GM12878 (cell line): ENCODE measurements around the gene GPSM1. TPM values are rescaled to one million over a fixed set of nuclear protein-coding genes. Genes with fewer than 3 reads are reported as not detected.

Source experiments
- ATAC-seq: fragments of 200-7000 bp; cut with Tn5 transposase; 3 replicates; pipeline ENCODE4 v1.9.1; 2020; ENCODE audit warnings: mild to moderate bottlenecking, moderate library complexity
- BruUV-seq: library from RNA; stranded (reverse); fragments of 400-500 nt; replicated peaks from 2 replicates; lab custom pipeline; 2021; lab: Mats Ljungman, UMichigan
- CTCF ChIA-PET: fragments of 300-600 bp; sonication (Branson Sonifier 250); formaldehyde crosslinking; extraction: SDS; loops from one replicate; lab custom pipeline; 2021; ENCODE audit warnings: inconsistent platforms; lab: Yijun Ruan, JAX
- POLR2A ChIA-PET: fragments of 350-600 bp; formaldehyde crosslinking; extraction: SDS; loops from one replicate; lab custom pipeline; 2021; ENCODE audit warnings: inconsistent platforms; lab: Charles Lee
- RAD21 ChIA-PET: fragments of 300-600 bp; sonication (Branson Sonifier 250); formaldehyde crosslinking; loops from one replicate; lab custom pipeline; 2023; ENCODE audit warnings: antibody characterized with exemption; ENCODE audit not compliant: unreplicated experiment; lab: Charles Lee
- SMC1A ChIA-PET: fragments of 300-600 bp; sonication (Branson Sonifier 250); formaldehyde crosslinking; loops from one replicate; lab custom pipeline; 2023; ENCODE audit not compliant: unreplicated experiment, uncharacterized antibody; lab: Charles Lee
- DNase-seq: peaks from one replicate; pipeline ENCODE4 v3.0.0-alpha.2; 2011; ENCODE audit warnings: low read depth, low spot score
- FAIRE-seq: peaks from 3 replicates; lab custom pipeline; 2011; peaks lifted over from hg19 to GRCh38; lab: Jason Lieb, UNC
- H2AFZ ChIP-seq: 2 replicates; pipeline ENCODE4 v1.6.0; 2011; ENCODE audit warnings: low read depth, low read length, control low read depth; ENCODE audit not compliant: control insufficient read depth
- H3K27ac ChIP-seq: 2 replicates; pipeline ENCODE4 v1.5.1; 2011; ENCODE audit warnings: control low read depth; ENCODE audit not compliant: control insufficient read depth, insufficient read depth
- H3K27me3 ChIP-seq, 2 experiments: replicated peaks in 1 of 2; 2 replicates each; pipeline versions ENCODE4 v1.6.0 to v1.6.1; 2011; ENCODE audit warnings: low read length in 1 of 2; ENCODE audit not compliant: control insufficient read depth in 2 of 2, insufficient read depth in 2 of 2
- H3K36me3 ChIP-seq, 2 experiments: 2 replicates each; pipeline ENCODE4 v1.5.1; 2011; ENCODE audit warnings: low read length in 1 of 2; ENCODE audit not compliant: control insufficient read depth in 2 of 2, insufficient read depth in 2 of 2
- H3K4me1 ChIP-seq: 2 replicates; pipeline ENCODE4 v1.6.1; 2011; ENCODE audit warnings: mild to moderate bottlenecking, low read length, moderate library complexity, mixed read lengths; ENCODE audit not compliant: control insufficient read depth, insufficient read depth
- H3K4me2 ChIP-seq: 2 replicates; pipeline ENCODE4 v1.6.0; 2011; ENCODE audit warnings: control low read depth; ENCODE audit not compliant: control insufficient read depth, insufficient read depth
- H3K4me3 ChIP-seq: fragments of 200-600 bp; sonication (generic); 2 replicates; pipeline ENCODE4 v1.5.1; 2016
- H3K79me2 ChIP-seq: 2 replicates; pipeline ENCODE4 v1.6.0; 2011; ENCODE audit warnings: low read length; ENCODE audit not compliant: control insufficient read depth, insufficient read depth
- H3K9ac ChIP-seq: 2 replicates; pipeline ENCODE4 v1.8.0; 2011; ENCODE audit warnings: low read length, control low read depth, mixed read lengths; ENCODE audit not compliant: control insufficient read depth, insufficient read depth
- H3K9me3 ChIP-seq: replicated peaks from 3 replicates; pipeline ENCODE4 v1.5.1; 2011; ENCODE audit warnings: mild to moderate bottlenecking, low read length; ENCODE audit not compliant: control insufficient read depth, insufficient read depth
- H4K20me1 ChIP-seq: 2 replicates; pipeline ENCODE4 v1.6.0; 2011; ENCODE audit not compliant: control insufficient read depth, insufficient read depth
- BCL11A ChIP-seq: IDR thresholded peaks from 2 replicates; pipeline ENCODE4 v1.6.1; 2011; ENCODE audit warnings: low read depth, low read length
- BHLHE40 ChIP-seq, 2 experiments: fragments of 450-650 bp in 1 of 2; IDR thresholded peaks; 2 replicates each; pipeline ENCODE4 v1.6.1; 2011 to 2017; ENCODE audit warnings: low read depth in 2 of 2, borderline replicate concordance in 1 of 2, improper control_type of control experiment in 1 of 2, low read length in 1 of 2, mild to moderate bottlenecking in 1 of 2
- CREM ChIP-seq: IDR thresholded peaks from 2 replicates; pipeline ENCODE4 v1.6.1; 2014; ENCODE audit warnings: antibody characterized with exemption, low read depth
- EED ChIP-seq: sonication (generic); IDR thresholded peaks from 2 replicates; pipeline ENCODE4 v1.6.1; 2016; ENCODE audit warnings: antibody characterized with exemption, low read depth
- IKZF2 ChIP-seq, 2 experiments: fragments of 450-650 bp; IDR thresholded peaks; 2 replicates each; pipeline ENCODE4 v1.6.1; 2017; ENCODE audit warnings: mild to moderate bottlenecking in 2 of 2, moderate library complexity in 2 of 2
- IRF4 ChIP-seq: IDR thresholded peaks from 2 replicates; pipeline ENCODE4 v1.6.1; 2011; ENCODE audit warnings: low read depth, low read length
- MEF2A ChIP-seq: IDR thresholded peaks from 2 replicates; pipeline ENCODE4 v1.6.1; 2011; ENCODE audit warnings: low read depth, mild to moderate bottlenecking, low read length, moderate library complexity; ENCODE audit not compliant: insufficient read depth
- MXI1 ChIP-seq: fragments of 150-350 bp; IDR thresholded peaks from 2 replicates; pipeline ENCODE4 v1.6.1; 2011; ENCODE audit warnings: low read depth, mild to moderate bottlenecking, inconsistent platforms, low read length, improper control_type of control experiment
- NBN ChIP-seq: fragments of 450-650 bp; IDR thresholded peaks from 2 replicates; pipeline ENCODE4 v1.6.1; 2016
- POLR2A ChIP-seq: IDR thresholded peaks from 2 replicates; pipeline ENCODE4 v1.6.1; 2011; ENCODE audit warnings: low read depth, mild to moderate bottlenecking, low read length
- POLR2AphosphoS5 ChIP-seq: IDR thresholded peaks from 2 replicates; pipeline ENCODE4 v1.6.1; 2011; ENCODE audit warnings: mild to moderate bottlenecking, low read length, inconsistent platforms
- RAD51 ChIP-seq: fragments of 450-650 bp; IDR thresholded peaks from 2 replicates; pipeline ENCODE4 v1.6.1; 2016; ENCODE audit warnings: moderate library complexity, mild to moderate bottlenecking, inconsistent platforms
- RCOR1 ChIP-seq: conservative IDR thresholded peaks from 2 replicates; pipeline ENCODE4 v1.6.1; 2012; ENCODE audit warnings: low read depth, low read length, improper control_type of control experiment
- RFX5 ChIP-seq: IDR thresholded peaks from 2 replicates; pipeline ENCODE4 v1.6.1; 2011; ENCODE audit warnings: low read depth, low read length, improper control_type of control experiment
- RUNX3 ChIP-seq: IDR thresholded peaks from 2 replicates; pipeline ENCODE4 v1.6.1; 2012; ENCODE audit warnings: low read length, inconsistent platforms
- SPI1 ChIP-seq: IDR thresholded peaks from 2 replicates; pipeline ENCODE4 v1.6.1; 2011; ENCODE audit warnings: low read depth, mild to moderate bottlenecking, low read length, moderate library complexity, borderline replicate concordance; ENCODE audit not compliant: insufficient read depth
- TAF1 ChIP-seq: IDR thresholded peaks from 2 replicates; pipeline ENCODE4 v1.6.1; 2011; ENCODE audit warnings: mild to moderate bottlenecking, low read depth, low read length, borderline replicate concordance
- TCF7 ChIP-seq: IDR thresholded peaks from 2 replicates; pipeline ENCODE4 v1.6.1; 2014; ENCODE audit warnings: antibody characterized with exemption, borderline replicate concordance
- WGBS: methylation state at CpG from one replicate; pipeline ENCODE4 v1.1.6; 2016; ENCODE audit warnings: low lambda C conversion rate; ENCODE audit not compliant: insufficient replicate concordance, insufficient coverage; ENCODE audit errors: missing lambda C conversion rate; 5-methylcytosine and 5-hydroxymethylcytosine counted together
- in situ Hi-C: fragments of 300-500 bp; cut with MboI; formaldehyde crosslinking; loops from 9 replicates; pipeline ENCODE4 v1.14.3; 2018; ENCODE audit warnings: mixed read lengths
- intact Hi-C: fragments of 100-400 bp; cut with micrococcal nuclease; formaldehyde crosslinking; loops from one replicate; pipeline ENCODE4 v1.14.2; 2022; ENCODE audit not compliant: unreplicated experiment
- polyA plus RNA-seq, 11 experiments: library from polyadenylated mRNA; depleted of rRNA in 4 of 11; unstranded in 6 of 11; stranded (reverse) in 5 of 11; fragments of >200 nt; fragmentation: Nextera tagmentation in 4 of 11; fragmentation: Illumina TruSeq in 1 of 11; extraction: Ambion mirVana in 4 of 11; extraction: Trizol in 1 of 11; gene quantifications; 1 replicate in 1 of 11; 2 replicates in 10 of 11; pipeline versions ENCODE4 v1.2.1 to v1.2.3, GENCODE V29; 2011 to 2016; ENCODE audit warnings: inconsistent platforms in 2 of 11, missing spikeins in 2 of 11, low read depth in 1 of 11
- total RNA-seq, 4 experiments: library from RNA; depleted of rRNA in 3 of 4; stranded (reverse); fragments of >200 nt in 3 of 4; fragmentation: Illumina TruSeq in 1 of 4; extraction: Trizol in 1 of 4; gene quantifications; 2 replicates each; pipeline versions ENCODE4 v1.2.1 to v1.2.3, GENCODE V29; 2013 to 2021
- TF ChIP-seq, protein P1 (sequence below): IDR thresholded peaks from 2 replicates; pipeline ENCODE4 v1.6.1; 2012; ENCODE audit warnings: low read depth, low read length, improper control_type of control experiment
- TF ChIP-seq, protein P2 (sequence below): fragments of 450-650 bp; IDR thresholded peaks from 2 replicates; pipeline ENCODE4 v1.6.1; 2017; ENCODE audit warnings: mild to moderate bottlenecking, moderate library complexity

GPSM1 gene
- total and polyA plus RNA-seq, 10 of the 15 experiments (the other 5 are each of a cell fraction or from before 2014, with no cell fraction given): 0.04 to 0.10 (median 0.10) TPM; not detected in 7

DNA sequence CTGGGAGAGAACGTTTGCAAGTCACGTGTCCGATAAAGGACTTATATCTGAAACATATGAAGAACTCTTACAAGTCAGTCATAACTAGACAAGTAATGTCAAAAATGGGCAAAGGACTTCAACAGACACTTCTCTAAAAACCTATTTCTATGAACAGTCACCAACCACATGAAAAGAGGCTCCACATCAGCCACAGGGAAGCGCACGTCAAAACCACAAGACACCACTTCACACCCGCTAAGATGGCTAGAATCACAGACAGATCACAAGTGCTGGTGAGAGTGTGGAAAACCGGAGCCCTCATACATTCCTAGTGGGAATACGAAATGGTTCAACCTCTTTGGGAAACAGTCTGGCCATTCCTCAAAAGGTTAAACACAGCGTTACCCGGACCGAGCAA lies 57.7 kb downstream of the GPSM1 start:
- no peaks in the 10 kb centered on the region for H3K4me1 ChIP-seq
- ChIA-PET CTCF (interaction anchor here (1.3 kb wide), 1 partner anchor 91 kb away, joined by 4 read pairs; no protein-coding TSS in a partner anchor), RAD21 (no interaction called here), POLR2A (interaction anchor here (1.0 kb wide), 1 partner anchor 13 kb away, joined by 3 read pairs; no protein-coding TSS in a partner anchor), SMC1A (interaction anchor here (1.3 kb wide), 1 partner anchor 9 kb away, joined by 3 read pairs; no protein-coding TSS in a partner anchor)
- no peak overlapping the region for H2AFZ ChIP-seq
- no peak overlapping the region for H3K4me2 ChIP-seq
- ATAC-seq (no peak), DNase-seq (no peak), FAIRE-seq (peak; percentile 7)
- no peaks in the 10 kb centered on the region for H3K9me3 ChIP-seq
- WGBS: 78% methylated on average over 11 of the region's 11 CpGs
- H3K27ac ChIP-seq: no peak overlapping the region
- no peaks in the 10 kb centered on the region for H4K20me1 ChIP-seq
- H3K9ac ChIP-seq: no peak overlapping the region
- no TSS peak for BruUV-seq
- no peaks in the 10 kb centered on the region for H3K79me2 ChIP-seq
- no peaks in the 10 kb centered on the region for H3K27me3 ChIP-seq
- no peak overlapping the region for H3K4me3 ChIP-seq
- in situ Hi-C loops (no loop called here), intact Hi-C loops (no loop called here)
- H3K36me3 ChIP-seq: peaks cover 14 to 34% of the 10 kb centered on the region in 2 experiments; a peak in 3 of 4 replicates
- TF ChIP-seq BCL11A: no peak
- no peak for TF ChIP-seq RFX5
- TF ChIP-seq IRF4: no peak
- TF ChIP-seq SPI1: peak; percentile 42; the same call in 1 of the 2 replicates
- TF ChIP-seq, protein P1, sequence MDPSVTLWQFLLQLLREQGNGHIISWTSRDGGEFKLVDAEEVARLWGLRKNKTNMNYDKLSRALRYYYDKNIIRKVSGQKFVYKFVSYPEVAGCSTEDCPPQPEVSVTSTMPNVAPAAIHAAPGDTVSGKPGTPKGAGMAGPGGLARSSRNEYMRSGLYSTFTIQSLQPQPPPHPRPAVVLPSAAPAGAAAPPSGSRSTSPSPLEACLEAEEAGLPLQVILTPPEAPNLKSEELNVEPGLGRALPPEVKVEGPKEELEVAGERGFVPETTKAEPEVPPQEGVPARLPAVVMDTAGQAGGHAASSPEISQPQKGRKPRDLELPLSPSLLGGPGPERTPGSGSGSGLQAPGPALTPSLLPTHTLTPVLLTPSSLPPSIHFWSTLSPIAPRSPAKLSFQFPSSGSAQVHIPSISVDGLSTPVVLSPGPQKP: no peak
- no peak for TF ChIP-seq TAF1
- TF ChIP-seq NBN: no peak
- peak; percentile 95 for TF ChIP-seq RUNX3
- no peak for TF ChIP-seq MEF2A
- TF ChIP-seq RCOR1: no peak
- TF ChIP-seq IKZF2 (IDR thresholded peaks at IDR 0.05): 0 out of 4 replicates have a peak, but pooled peaks of 1 of the 2 experiments have one; percentile 27
- 0 out of 2 replicates have a peak, but pooled peaks have one; percentile 30 for TF ChIP-seq POLR2AphosphoS5
- no peak for TF ChIP-seq MXI1
- TF ChIP-seq EED: no peak
- TF ChIP-seq RAD51: peak; percentile 52; the same call in 1 of the 2 replicates
- TF ChIP-seq TCF7: peak; percentile 81; the same call in 1 of the 2 replicates
- no peak for TF ChIP-seq POLR2A
- TF ChIP-seq BHLHE40 (IDR thresholded peaks at IDR 0.05; ENCODE audit: borderline replicate concordance in 1 of 2, low read depth in 2 of 2, low read length in 1 of 2): peak in 1 of 2 experiments; percentile 41; a peak in 2 of 4 replicates
- TF ChIP-seq, protein P2, sequence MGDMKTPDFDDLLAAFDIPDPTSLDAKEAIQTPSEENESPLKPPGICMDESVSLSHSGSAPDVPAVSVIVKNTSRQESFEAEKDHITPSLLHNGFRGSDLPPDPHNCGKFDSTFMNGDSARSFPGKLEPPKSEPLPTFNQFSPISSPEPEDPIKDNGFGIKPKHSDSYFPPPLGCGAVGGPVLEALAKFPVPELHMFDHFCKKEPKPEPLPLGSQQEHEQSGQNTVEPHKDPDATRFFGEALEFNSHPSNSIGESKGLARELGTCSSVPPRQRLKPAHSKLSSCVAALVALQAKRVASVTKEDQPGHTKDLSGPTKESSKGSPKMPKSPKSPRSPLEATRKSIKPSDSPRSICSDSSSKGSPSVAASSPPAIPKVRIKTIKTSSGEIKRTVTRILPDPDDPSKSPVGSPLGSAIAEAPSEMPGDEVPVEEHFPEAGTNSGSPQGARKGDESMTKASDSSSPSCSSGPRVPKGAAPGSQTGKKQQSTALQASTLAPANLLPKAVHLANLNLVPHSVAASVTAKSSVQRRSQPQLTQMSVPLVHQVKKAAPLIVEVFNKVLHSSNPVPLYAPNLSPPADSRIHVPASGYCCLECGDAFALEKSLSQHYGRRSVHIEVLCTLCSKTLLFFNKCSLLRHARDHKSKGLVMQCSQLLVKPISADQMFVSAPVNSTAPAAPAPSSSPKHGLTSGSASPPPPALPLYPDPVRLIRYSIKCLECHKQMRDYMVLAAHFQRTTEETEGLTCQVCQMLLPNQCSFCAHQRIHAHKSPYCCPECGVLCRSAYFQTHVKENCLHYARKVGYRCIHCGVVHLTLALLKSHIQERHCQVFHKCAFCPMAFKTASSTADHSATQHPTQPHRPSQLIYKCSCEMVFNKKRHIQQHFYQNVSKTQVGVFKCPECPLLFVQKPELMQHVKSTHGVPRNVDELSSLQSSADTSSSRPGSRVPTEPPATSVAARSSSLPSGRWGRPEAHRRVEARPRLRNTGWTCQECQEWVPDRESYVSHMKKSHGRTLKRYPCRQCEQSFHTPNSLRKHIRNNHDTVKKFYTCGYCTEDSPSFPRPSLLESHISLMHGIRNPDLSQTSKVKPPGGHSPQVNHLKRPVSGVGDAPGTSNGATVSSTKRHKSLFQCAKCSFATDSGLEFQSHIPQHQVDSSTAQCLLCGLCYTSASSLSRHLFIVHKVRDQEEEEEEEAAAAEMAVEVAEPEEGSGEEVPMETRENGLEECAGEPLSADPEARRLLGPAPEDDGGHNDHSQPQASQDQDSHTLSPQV: no peak
- TF ChIP-seq CREM: 0 out of 2 replicates have a peak, but pooled peaks have one; percentile 15
